SK-MEL-5 (cell line): ENCODE data around the gene RAB39A. TPM values are rescaled to one million over a fixed set of nuclear protein-coding genes. Genes with fewer than 3 reads are reported as not detected.
A peak's percentile ranks its signal among the peaks of the same experiment; 100 is the strongest.
"Not testable (repeated sequence)": the region's sequence is repeated elsewhere in the genome, so short reads cannot be mapped to it uniquely, and the experiment has no call there.

Experiments
- DNase-seq: peaks from one replicate; pipeline ENCODE4 v3.0.0-alpha.2; 2016; ENCODE audit warnings: low read depth, low spot score
- in situ Hi-C: cut with HindIII; loops from 2 replicates; pipeline ENCODE4 v1.10.0; 2016; ENCODE audit warnings: low sequenced_read_pairs, high pct_unique_total_duplicates, low pct_unique_long_range_greater_than_20kb
- polyA plus RNA-seq, 2 experiments: library from polyadenylated mRNA; depleted of rRNA; stranded (reverse); fragments of >200 nt; gene quantifications; 2 replicates each; pipeline ENCODE4 v1.2.3, GENCODE V29; 2015
- total RNA-seq: library from RNA; depleted of rRNA; stranded (reverse); fragments of >200 nt; shearing (Covaris generic); gene quantifications from 2 replicates; pipeline ENCODE4 v1.2.3, GENCODE V29; 2014; rRNA removed

Gene RAB39A, protein sequence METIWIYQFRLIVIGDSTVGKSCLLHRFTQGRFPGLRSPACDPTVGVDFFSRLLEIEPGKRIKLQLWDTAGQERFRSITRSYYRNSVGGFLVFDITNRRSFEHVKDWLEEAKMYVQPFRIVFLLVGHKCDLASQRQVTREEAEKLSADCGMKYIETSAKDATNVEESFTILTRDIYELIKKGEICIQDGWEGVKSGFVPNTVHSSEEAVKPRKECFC
- 4.5 and 6.2 TPM in 2 replicates for total RNA-seq
- 1.9 and 3.3 TPM in 2 replicates for polyA plus RNA-seq (2015; cell fraction: cytosol; rRNA removed)
- polyA plus RNA-seq (2015; cell fraction: nucleus; rRNA removed): 1.6 and 2.8 TPM in 2 replicates

DNA sequence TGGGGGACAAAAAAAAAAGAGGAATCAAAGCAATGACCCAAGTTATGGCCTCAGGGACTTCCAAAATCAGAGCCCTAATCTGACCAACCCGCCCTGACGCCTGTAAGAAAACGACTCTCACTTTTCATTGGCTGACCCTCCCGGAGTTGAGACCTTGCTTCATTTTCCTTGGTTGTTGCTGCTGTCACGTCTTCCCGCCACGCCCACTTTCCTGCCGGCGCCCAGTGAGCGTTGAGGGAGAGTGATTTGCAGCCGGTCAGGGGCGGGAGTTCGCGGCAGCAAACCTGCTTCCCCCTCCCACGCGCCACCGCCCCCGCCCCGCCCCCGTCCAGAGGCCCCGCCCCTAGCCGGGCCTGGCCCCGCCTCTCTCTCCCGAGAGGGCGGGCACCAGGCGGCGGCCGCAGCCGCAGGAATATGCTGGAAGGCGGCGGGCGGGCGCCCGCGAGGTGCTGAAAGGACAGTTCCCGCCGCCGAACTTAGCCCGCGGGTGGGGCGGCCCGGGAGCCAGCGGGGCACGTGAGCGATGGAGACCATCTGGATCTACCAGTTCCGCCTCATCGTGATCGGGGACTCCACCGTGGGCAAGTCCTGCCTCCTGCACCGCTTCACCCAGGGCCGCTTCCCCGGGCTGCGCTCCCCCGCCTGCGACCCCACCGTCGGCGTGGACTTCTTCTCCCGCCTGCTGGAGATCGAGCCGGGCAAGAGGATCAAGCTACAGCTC is at the start of gene RAB39A:
TSS of gene RAB39A (plus strand) at position 403 of the 721 bp plus-strand sequence. CDS start at position 524, 121 bp downstream.
- in situ Hi-C loops: no loop called here
- DNase-seq: peak; percentile 97

DNA sequence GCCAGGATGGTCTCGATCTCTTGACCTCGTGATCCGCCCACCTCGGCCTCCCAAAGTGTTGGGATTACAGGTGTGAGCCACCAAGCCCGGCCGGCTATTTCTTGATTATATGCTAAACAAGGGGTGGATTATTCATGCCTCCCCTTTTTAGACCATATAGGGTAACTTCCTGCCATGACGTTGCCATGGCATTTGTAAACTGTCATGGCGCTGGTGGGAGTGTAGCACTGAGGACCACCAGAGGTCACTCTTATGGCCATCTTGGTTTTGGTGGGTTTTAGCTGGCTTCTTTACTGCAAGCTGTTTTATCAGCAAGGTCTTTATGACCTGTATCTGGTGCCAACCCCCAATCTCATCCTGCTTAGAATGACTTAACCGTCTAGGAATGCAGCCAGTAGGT is 46.8 kb upstream of the RAB39A start:
- DNase-seq, in situ Hi-C loops: not testable (repeated sequence)

DNA sequence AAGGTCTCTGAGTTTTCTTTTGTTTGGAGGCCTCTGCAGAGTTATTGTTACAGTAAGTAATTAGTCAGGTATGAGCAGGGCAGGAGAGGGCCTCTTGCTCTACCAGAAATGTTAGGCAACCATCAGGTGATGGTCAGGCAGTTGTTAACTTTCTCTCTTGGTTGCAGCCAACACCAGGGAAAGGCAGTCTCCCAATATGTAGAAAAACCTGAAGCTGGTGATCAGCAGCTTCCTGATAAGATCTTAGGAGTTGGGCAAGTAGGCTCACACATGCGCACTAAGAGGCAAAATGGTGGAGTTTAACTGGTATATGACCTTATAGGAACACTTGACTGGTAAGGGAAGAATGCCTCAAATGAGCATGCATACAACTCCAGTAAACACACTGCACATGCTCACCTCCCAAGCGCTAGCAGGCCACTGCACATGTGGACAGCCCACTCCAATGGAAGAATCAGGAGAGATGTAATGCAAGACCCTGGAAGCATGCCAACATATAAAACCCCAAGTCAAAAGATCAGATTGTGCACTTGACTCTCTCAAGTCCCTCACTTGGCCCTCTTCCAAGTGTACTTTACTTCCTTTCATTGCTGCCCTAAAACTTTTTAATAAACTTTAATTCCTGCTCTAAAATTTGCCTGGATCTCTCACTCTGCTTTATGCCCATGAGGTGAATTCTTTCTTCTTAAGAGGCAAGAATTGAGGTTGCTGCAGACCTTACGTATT is 46.0 kb upstream of the RAB39A start:
- in situ Hi-C loops: no loop called here

DNA sequence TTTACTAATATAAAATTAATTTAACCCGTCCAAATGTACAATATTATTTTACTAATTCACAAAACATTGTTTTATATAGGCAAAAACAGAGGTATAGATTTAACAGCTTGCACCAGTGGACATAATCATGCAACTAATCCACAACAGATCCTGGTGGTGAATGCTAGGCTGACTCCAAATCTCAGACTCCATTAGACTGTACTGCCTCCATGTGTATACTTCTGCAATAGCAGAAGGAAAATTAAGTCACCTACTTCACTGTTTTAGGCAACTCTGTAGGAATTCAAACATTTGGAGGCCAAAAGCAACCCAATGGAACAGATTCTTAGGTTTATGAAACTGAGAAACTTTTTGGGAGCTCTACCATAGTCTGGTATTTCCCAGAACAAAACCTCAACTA is 30.0 kb upstream of the RAB39A start:
- in situ Hi-C loops: no loop called here
- DNase-seq: peak; percentile 62

More for the DNA sequence above, 46.0 kb upstream of the RAB39A start:
- DNase-seq: no peak

DNA sequence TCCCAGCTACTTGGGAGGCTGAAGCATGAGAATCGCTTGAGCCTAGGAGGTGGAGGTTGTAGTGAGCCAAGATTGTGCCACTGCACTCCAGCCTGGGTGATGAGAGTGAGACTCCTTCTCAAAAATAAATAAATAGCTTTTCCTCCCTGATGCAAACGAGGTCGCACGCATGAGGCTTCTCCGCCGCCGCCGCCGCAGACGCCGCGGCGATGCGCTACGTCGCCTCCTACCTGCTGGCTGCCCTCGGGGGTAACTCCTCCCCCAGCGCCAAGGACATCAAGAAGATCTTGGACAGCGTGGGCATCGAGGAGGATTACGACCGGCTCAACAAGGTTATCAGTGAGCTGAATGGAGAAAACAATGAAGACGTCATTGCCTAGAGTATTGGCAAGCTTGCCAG is 20.0 kb upstream of the RAB39A start:
- DNase-seq: no peak
- in situ Hi-C loops: no loop called here

DNA sequence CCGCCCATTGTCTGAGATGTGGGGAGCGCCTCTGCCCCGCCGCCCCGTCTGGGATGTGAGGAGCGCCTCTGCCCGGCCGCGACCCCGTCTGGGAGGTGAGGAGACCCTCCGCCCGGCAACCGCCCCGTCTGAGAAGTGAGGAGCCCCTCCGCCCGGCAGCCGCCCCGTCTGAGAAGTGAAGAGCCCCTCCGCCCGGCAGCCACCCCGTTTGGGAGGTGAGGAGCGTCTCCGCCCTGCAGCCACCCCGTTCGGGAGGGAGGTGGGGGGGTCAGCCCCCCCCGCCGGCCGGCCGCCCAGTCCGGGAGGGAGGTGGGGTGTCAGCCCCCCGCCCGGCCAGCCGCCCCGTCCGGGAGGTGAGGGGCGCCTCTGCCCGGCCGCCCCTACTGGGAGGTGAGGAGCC is 15.8 kb upstream of the RAB39A start:
- DNase-seq, in situ Hi-C loops: not testable (repeated sequence)

DNA sequence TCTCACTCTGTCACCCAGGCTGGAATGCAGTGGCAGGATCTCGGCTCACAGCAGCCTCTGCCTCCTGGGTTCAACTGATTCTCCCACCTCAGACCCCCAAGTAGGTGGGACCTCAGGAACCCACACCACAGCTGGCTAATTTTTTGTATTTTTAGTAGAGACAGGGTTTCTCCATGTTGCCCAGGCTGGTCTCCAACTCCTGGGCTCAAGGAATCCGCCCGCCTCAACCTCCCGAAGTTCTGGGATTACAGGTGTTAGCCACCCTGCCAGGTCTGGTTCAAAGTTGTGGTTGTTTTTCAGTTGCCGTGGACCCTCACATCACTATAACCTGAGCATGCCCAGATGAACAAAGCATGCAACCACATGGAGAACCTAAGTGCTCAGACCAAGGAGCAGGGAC is 13.0 kb upstream of the RAB39A start:
- DNase-seq: no peak
- in situ Hi-C loops: no loop called here

DNA sequence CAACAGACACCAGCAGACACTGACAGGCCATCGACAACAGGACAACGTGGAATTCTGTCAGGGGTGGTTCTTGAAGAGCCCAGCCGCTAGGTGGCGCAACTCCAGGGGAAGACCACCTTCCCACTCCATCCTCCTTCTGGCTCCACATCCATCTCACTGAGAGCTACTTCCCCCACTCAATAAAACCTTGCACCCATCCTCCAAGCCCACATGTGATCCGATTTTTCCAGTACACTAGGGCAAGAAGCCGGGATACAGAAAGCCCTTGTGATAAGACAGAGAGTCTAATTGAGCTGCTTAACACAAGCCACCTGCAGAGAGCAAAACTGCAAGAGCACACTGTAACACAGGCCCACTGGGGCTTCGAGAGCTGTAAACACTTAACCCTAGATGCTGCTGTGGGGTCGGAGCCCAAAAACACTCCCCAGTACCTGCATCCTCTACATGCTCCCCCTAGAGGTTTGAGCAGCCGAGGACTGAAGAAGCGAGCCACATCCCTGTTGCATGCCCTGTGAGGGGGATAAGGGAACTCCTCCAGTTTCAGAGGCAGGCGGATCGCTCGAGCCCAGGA is 11.5 kb upstream of the RAB39A start:
- DNase-seq: peak; percentile 64
- in situ Hi-C loops: no loop called here

DNA sequence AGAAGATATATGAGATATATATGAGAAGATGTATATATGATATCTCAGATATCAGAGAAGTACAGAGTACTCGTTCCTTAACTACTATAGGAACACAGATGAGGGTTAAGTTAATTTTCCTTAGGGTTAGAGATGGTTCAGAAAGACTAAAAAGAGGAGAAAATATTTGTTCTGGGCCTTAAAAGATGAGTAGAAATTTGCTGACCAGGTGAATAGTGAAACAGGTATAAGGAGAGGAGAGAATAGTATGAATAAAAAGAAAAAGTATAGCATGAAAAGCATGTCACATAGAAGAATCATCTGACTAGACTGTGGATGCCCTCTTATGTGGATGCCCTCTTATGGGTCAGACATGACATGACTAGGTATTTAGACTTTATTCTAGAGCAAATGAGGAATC is 6.3 kb upstream of the RAB39A start:
- in situ Hi-C loops: no loop called here
- DNase-seq: no peak

DNA sequence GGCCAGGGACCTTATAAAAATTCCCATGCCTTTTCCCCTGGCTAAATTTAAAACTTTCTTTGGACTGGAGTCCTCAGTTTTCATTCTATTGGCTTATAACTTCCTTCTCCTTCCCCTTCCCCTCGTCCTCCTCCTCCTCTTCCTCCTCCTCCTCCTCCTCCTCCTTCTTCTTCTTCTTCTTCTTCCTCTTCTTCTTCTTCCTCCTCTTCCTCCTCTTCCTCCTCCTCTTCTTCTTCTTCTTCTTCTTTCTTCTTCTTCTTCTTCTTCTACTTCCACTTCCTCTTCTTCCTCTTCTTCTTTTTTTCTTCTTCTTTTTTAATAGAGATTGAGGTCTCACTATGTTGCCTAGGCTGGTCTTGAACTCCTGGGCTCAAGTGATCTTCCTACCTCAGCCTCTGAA is 4.7 kb upstream of the RAB39A start:
- DNase-seq, in situ Hi-C loops: not testable (repeated sequence)

DNA sequence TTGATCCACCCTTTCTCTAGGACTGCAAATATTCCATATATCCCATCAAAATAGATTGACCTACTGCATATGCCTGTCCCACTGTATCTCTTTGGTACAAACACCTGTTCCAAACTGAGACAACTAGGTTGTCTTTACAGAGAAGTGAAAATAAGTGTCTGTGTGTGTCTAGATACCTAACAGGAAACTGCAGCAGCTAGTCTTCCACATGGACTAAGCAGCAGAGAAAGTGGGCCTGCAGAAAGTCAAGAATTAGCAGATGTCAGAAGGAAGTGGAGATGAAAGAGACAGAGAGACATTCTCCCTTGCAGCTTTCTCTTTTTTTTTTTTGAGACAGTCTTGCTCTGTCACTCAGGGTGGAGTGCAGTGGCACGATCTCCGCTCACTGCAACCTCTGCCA is 3.9 kb upstream of the RAB39A start:
- in situ Hi-C loops: no loop called here
- DNase-seq: no peak

DNA sequence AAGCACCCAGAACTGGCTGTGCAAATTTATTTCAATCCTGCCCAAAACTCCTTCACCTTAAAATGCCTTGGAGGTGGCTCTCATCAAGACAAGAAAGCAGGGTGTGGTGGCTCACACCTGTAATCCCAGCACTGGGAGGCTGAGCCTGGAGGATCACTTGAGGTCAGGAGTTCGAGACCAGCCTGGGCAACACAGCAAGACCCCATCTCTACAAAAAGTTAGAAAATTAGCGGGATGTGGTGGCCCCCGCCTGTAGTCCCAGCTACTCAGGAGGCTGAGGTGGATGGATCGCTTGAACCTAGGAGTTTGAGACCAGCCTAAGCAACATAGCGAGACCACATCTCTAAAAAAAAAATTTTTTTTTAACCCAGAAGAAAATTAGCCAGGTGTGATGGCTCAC is 689 bp upstream of the RAB39A start:
- in situ Hi-C loops: no loop called here
- no peak for DNase-seq

DNA sequence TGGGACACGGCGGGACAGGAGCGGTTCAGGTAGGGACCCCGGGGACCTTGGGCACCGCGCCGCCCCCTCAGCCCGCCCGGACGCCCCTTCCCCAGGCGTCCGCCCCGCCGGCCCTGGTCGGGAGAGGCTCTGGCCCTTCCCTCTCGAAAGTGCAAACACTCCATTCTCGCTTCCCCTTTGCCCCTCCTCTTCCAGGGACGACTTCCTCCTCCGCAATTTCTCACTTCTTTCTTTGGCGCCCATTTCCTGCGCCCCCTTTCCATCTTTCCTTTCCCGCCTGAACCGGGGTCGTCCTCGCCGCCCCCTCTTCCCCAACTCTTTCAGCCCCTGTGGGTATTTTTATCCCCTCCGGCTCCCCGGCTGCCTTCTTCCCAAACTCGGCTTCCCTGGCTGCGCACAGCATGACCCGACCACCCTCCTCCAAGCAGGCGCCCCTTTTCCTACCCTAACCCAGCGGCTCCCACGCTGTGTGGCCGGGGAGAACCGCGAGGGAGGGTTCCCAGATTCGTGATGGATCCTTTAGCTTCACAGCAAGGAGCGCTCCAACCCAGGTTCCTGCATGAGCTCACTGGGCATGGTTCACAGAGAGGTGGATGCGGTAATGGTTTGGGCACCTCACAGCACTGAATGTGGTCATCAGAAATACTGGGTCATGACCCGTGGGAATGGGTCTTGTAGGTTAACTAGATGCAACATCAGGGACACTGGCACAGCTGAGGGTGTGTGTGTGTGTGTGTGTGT is 689 bp downstream of the RAB39A start:
- DNase-seq: peak; percentile 14
- in situ Hi-C loops: no loop called here

DNA sequence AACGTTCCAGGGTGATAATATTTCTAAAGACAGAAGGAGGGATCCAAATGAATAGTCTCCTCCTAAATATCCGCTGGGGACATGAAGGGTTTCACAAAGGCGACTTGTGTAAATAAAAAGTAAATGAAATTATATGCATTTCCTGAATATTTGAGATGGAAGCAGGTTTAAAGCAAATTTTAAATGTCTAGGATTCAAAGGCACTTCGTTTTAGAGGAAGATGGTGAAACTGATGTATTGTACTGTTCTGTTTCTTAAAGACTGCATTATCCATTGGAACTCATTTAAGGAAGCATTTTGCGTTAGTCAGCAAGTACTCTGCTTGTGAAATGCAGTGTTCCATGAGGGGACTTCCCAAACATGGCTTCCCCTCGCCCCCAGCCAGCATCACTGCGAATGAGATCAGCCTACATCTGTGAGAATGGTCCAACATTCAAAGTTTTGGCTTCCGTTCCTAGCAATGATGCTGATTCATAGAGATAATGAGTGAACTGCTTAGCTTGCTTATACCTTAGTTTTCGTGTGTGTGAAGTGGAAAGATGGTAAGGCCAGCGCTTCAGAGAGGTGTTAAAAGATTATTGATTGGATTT is 1.5 kb downstream of the RAB39A start:
- in situ Hi-C loops: no loop called here
- no peak for DNase-seq

DNA sequence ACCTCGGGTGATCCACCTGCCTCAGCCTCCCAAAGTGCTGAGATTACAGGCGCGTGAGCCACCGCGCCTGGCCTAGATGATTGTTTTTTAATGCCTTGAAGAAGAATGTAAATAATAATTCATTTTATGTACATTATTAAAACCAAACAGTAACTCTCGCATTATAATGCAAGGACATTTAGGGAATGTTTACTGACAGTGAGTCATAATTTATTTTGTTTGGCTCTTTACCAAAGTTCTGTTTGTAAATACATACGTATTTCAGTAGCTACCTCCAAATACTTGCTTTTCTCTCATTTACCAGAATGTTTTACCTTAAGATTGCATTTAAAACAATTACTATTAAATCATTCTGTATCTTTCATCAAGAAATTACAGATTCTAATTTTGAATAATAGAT is 3.0 kb downstream of the RAB39A start:
- DNase-seq: no peak
- in situ Hi-C loops: no loop called here

DNA sequence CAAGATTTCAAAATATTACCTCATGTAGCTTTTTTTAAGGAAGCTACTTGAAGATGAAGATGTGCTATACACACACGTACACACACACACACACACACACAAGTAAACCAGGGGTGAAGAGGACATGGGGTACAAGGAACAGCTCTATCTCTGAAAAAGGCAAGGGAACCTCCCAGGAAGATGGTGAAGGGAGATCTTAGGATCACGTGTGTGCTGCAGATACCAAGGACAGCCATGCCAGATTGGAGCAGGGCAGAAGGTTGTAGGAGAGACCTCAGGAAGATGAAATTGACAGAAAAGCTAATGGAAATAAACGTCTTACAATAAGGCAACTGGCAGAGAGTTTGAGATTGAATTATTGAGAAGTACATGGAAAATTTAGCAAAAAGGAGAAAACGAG is 19.7 kb downstream of the RAB39A start:
- no peak for DNase-seq
- in situ Hi-C loops: no loop called here

DNA sequence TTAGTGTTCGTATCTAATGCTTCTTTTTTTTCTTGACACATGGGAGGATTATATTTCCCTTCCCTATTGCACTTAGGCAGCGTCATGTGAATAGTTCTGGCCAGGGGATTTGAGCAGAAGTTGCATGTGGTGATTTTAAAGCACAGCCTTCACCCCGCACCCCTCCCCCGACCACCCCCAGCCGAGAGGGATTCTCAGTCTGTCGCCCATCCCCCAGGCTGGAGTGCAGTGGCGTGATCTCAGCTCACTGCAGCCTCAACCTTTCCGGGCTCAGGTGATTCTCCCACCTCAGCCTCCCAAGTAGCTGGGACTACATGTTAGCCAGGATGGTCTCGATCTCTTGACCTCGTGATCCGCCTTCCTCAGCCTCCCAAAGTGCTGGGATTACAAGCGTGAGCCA is 20.1 kb downstream of the RAB39A start:
- DNase-seq, in situ Hi-C loops: not testable (repeated sequence)
